ENCODE measurements around the gene ZNF555.

The ZNF555 gene

DNA sequence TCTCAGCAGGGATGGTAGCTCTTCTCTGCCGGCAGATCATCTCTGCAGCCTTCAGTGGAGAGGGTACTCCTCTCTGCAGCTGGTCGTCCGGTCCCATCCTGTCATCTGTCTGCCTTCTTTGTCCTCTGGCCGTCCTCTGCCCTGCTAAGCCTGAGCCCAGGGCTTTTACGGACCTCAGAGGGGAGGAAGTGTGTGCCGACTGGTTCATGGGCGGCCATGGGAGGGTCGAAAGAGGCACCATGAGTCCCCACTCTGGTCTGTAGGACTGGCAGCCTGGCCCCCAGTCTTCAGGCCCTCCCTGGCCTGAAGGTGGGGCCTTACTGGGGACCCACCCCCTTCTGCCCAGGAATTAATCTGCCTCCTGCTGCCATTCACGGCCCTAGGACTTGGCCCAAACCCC is 17.6 kb upstream of the ZNF555 start:
- TF ChIP-seq HDGF (IDR thresholded peaks at IDR 0.05; ENCODE audit: borderline replicate concordance) (no peak), SUZ12 (IDR thresholded peaks at IDR 0.05) (no peak), ZNF384 (IDR thresholded peaks at IDR 0.05) (no peak), FOXA1 (IDR thresholded peaks at IDR 0.05) (no peak), BHLHE40 (IDR thresholded peaks at IDR 0.05; ENCODE audit: borderline replicate concordance) (no peak), TARDBP (IDR thresholded peaks at IDR 0.05) (no peak), FOXK2 (IDR thresholded peaks at IDR 0.05) (no peak), SP1 (IDR thresholded peaks at IDR 0.05) (no peak), LEF1 (IDR thresholded peaks at IDR 0.05; ENCODE audit: borderline replicate concordance) (no peak), ELF4 (IDR thresholded peaks at IDR 0.05) (no peak), ARNT (IDR thresholded peaks at IDR 0.05) (no peak), CTBP1 (IDR thresholded peaks at IDR 0.05; ENCODE audit: borderline replicate concordance) (no peak), L3MBTL2 (conservative IDR thresholded peaks at IDR 0.05) (no peak), FOXM1 (IDR thresholded peaks at IDR 0.05; ENCODE audit: borderline replicate concordance) (no peak), NFRKB (IDR thresholded peaks at IDR 0.05) (no peak)
- TF ChIP-seq, protein P1, sequence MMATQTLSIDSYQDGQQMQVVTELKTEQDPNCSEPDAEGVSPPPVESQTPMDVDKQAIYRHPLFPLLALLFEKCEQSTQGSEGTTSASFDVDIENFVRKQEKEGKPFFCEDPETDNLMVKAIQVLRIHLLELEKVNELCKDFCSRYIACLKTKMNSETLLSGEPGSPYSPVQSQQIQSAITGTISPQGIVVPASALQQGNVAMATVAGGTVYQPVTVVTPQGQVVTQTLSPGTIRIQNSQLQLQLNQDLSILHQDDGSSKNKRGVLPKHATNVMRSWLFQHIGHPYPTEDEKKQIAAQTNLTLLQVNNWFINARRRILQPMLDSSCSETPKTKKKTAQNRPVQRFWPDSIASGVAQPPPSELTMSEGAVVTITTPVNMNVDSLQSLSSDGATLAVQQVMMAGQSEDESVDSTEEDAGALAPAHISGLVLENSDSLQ (IDR thresholded peaks at IDR 0.05) = no peak
- ChIA-PET POLR2A (interaction anchor here (2.0 kb wide), 1 partner anchor 17 kb away, joined by 8 read pairs; the partner anchor contains the start of gene ZNF555), CTCF (interaction anchor here (0.6 kb wide), 2 partner anchors 38 to 1206 kb away, joined by 3 read pairs; no protein-coding TSS in a partner anchor)
- DNase-seq (ENCODE audit: extremely low spot score) = no peak

DNA sequence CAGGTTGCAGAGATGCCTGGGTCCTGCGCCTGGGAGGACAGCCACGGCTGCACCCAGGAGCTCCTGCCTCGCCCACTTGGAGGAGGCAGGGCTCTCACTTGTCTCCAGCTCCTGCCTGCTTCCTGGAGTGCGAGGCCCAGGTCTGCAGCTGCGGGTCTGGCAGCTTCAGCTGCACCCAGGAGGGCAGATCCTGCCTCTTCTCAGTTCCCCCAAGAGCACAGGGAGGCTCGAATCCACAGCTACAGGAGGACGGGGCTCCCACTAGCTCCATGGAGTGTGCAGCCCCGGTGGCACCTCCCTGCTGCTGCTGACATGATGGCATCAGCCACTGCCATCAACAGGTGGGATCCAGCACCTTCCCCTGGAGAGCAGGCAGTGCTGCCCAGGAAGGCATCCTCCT is 17.1 kb upstream of the ZNF555 start:
- TF ChIP-seq FOXM1 (IDR thresholded peaks at IDR 0.05; ENCODE audit: borderline replicate concordance) (no peak), FOXA1 (IDR thresholded peaks at IDR 0.05) (no peak), HDGF (IDR thresholded peaks at IDR 0.05; ENCODE audit: borderline replicate concordance) (no peak), SUZ12 (IDR thresholded peaks at IDR 0.05) (no peak), ELF4 (IDR thresholded peaks at IDR 0.05) (no peak), TARDBP (IDR thresholded peaks at IDR 0.05) (no peak), CTBP1 (IDR thresholded peaks at IDR 0.05; ENCODE audit: borderline replicate concordance) (no peak), BHLHE40 (IDR thresholded peaks at IDR 0.05; ENCODE audit: borderline replicate concordance) (no peak), NFRKB (IDR thresholded peaks at IDR 0.05) (no peak), ZNF384 (IDR thresholded peaks at IDR 0.05) (no peak), FOXK2 (IDR thresholded peaks at IDR 0.05) (no peak), L3MBTL2 (conservative IDR thresholded peaks at IDR 0.05) (no peak), LEF1 (IDR thresholded peaks at IDR 0.05; ENCODE audit: borderline replicate concordance) (no peak), ARNT (IDR thresholded peaks at IDR 0.05) (no peak), SP1 (IDR thresholded peaks at IDR 0.05) (no peak)
- TF ChIP-seq, protein P1 (IDR thresholded peaks at IDR 0.05) = no peak
- CTCF ChIA-PET = interaction anchor here (0.6 kb wide), 1 partner anchor 1207 kb away, joined by 3 read pairs; no protein-coding TSS in a partner anchor

DNA sequence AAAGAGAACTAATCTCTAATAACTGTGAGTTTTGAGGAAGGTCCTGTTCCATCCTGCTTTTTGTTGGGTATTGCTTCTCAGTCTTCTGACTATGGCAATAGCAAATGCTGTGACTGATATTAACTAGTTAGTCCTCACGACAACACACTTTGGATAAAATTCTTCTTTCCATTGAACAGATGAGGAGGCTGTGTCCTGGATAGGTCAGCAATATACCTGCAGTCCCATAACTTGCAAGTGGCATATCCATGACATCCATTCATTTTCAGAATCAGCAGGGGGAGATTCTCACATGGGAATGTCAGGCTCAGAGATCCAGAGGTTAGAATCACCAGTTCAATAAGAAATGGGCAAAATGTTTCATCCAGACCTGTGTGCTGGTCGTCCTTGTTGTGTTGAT is 14.3 kb upstream of the ZNF555 start:
- POLR2A ChIA-PET = no interaction called here
- DNase-seq (ENCODE audit: extremely low spot score) = no peak
- TF ChIP-seq FOXM1 (IDR thresholded peaks at IDR 0.05; ENCODE audit: borderline replicate concordance) (no peak), SP1 (IDR thresholded peaks at IDR 0.05) (no peak), FOXK2 (IDR thresholded peaks at IDR 0.05) (no peak)
- CTCF ChIA-PET = no interaction called here

More for the DNA sequence above, 17.1 kb upstream of the ZNF555 start:
- POLR2A ChIA-PET = interaction anchor here (2.0 kb wide), 1 partner anchor 17 kb away, joined by 8 read pairs; the partner anchor contains the start of gene ZNF555
- no peak for DNase-seq (ENCODE audit: extremely low spot score)

DNA sequence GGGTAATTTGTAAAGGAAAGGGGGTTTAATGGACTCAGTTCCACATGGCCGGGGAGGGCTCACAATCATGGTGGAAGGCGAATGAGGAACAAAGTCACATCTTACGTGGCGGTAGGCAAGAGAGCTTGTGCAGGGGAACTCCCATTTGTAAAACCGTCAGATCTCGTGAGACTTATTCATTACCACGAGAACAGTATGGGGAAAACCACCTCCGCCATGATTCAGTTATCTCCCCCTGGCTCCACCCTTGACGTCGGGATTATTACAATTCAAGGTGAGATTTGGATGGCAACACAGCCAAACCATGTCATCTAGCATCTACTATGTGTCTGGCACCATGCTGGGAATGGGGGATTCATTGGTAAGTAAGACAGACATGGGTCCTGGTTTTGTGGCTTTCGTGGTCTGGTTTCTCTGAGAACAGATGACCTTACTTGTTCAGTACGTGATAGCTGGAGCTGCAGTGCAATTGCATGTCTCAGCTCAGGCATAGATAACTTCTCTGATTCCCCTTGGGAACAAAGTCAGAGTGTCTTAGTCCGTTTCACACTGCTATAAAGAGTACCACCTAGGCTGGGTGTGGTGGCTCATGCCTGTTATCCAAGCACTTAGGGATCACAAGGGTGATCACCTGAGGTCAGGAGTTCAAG is 13.3 kb upstream of the ZNF555 start:
- DNase-seq (ENCODE audit: extremely low spot score) = no peak
- POLR2A ChIA-PET = interaction anchor here (0.9 kb wide), 1 partner anchor 13 kb away, joined by 3 read pairs; the partner anchor contains the start of gene ZNF555
- TF ChIP-seq NFRKB (IDR thresholded peaks at IDR 0.05) (no peak), ELF4 (IDR thresholded peaks at IDR 0.05) (no peak), ARNT (IDR thresholded peaks at IDR 0.05) (no peak), CTBP1 (IDR thresholded peaks at IDR 0.05; ENCODE audit: borderline replicate concordance) (no peak), ZNF384 (IDR thresholded peaks at IDR 0.05) (no peak), FOXA1 (IDR thresholded peaks at IDR 0.05) (no peak), FOXM1 (IDR thresholded peaks at IDR 0.05; ENCODE audit: borderline replicate concordance) (no peak), BHLHE40 (IDR thresholded peaks at IDR 0.05; ENCODE audit: borderline replicate concordance) (no peak), SP1 (IDR thresholded peaks at IDR 0.05) (no peak), HDGF (IDR thresholded peaks at IDR 0.05; ENCODE audit: borderline replicate concordance) (no peak)
- TF ChIP-seq, protein P1 (IDR thresholded peaks at IDR 0.05) = no peak
- CTCF ChIA-PET = interaction anchor here (1.4 kb wide), 1 partner anchor 13 kb away, joined by 4 read pairs; the partner anchor contains the start of gene ZNF555

DNA sequence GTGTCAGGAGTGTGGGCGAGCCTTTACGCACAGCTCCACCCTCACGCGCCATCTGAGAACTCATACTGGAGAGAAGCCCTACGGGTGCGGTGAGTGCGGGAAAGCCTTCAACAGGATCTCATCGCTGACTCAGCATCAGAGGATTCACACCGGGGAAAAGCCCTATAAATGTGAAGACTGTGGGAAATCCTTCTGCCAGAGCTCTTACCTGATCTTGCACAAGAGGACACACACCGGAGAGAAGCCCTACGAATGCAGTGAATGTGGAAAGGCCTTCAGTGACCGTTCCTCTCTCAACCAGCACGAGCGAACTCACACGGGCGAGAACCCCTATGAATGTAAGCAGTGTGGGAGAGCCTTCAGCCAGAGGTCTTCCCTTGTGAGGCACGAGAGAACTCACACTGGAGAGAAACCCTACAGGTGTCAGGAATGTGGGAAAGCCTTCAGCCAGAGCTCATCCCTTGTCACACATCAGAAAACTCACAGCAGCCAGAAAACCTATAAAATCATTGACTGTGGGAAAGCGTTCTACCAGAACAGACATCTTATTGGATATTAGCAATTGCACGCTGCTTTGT is 6.9 kb upstream of the ZNF555 start:
- ChIA-PET CTCF (no interaction called here), POLR2A (no interaction called here)
- TF ChIP-seq SP1 (IDR thresholded peaks at IDR 0.05) (no peak), LEF1 (IDR thresholded peaks at IDR 0.05; ENCODE audit: borderline replicate concordance) (no peak), HDGF (IDR thresholded peaks at IDR 0.05; ENCODE audit: borderline replicate concordance) (no peak), NFRKB (IDR thresholded peaks at IDR 0.05) (no peak), BHLHE40 (IDR thresholded peaks at IDR 0.05; ENCODE audit: borderline replicate concordance) (no peak), FOXM1 (IDR thresholded peaks at IDR 0.05; ENCODE audit: borderline replicate concordance) (no peak), L3MBTL2 (conservative IDR thresholded peaks at IDR 0.05) (no peak), FOXK2 (IDR thresholded peaks at IDR 0.05) (no peak)
- DNase-seq (ENCODE audit: extremely low spot score) = no peak

DNA sequence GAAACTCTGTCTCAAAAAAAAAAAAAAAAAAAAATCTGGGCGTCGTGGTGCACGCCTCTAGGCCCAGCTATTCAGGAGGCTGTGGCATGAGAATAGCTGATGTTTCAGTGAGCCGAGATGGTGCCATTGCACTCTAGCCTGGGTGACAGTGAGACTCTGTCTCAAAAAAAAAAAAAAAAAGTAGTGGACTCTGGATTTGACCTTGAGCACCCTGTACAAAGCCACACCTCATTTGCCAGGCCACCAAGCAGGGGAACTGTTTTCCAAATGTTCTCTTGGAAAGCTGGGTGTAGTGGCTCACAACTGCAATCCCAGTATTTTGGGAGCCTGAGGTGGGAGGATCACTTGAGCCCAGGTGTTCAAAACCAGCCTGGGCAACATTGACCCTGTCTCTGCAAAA is 3.8 kb upstream of the ZNF555 start:
- no peak for DNase-seq (ENCODE audit: extremely low spot score)
- ChIA-PET POLR2A (no interaction called here), CTCF (no interaction called here)
- no peak for TF ChIP-seq CTBP1 (IDR thresholded peaks at IDR 0.05; ENCODE audit: borderline replicate concordance)
- TF ChIP-seq SP1 (IDR thresholded peaks at IDR 0.05) = no peak
- no peak for TF ChIP-seq ARNT (IDR thresholded peaks at IDR 0.05)
- TF ChIP-seq, protein P1 (IDR thresholded peaks at IDR 0.05) = no peak
- TF ChIP-seq LEF1 (IDR thresholded peaks at IDR 0.05; ENCODE audit: borderline replicate concordance) = no peak
- no peak for TF ChIP-seq ZNF384 (IDR thresholded peaks at IDR 0.05)

Data from HEK293T (cell line).